ENCODE results near the gene SELL. TPM values are rescaled to one million over a fixed set of nuclear protein-coding genes. Genes with fewer than 3 reads are reported as not detected.

SELL gene
- total and polyA plus RNA-seq, 11 donors = 0.34 to 10.6 (median 1.7) TPM

- H3K36me3 ChIP-seq = no peaks in the 10 kb centered on the region
- no peak overlapping the region for H3K4me3 ChIP-seq
- intact Hi-C loops (cut with DNase I) = no loop called here
- H3K4me1 ChIP-seq = no peaks in the 10 kb centered on the region
- ATAC-seq (no peak), DNase-seq (no peak)
- H3K27me3 ChIP-seq = peaks cover 0 to 20% (median 0%) of the 10 kb centered on the region in 9 donors
- no peak for TF ChIP-seq POLR2A (IDR thresholded peaks at IDR 0.05)
- TF ChIP-seq CTCF (IDR thresholded peaks at IDR 0.05) = no peak
- no peaks in the 10 kb centered on the region for H3K9me3 ChIP-seq
- WGBS, 4 donors = 24 to 38% (median 33%) methylated on average over 2 of the region's 2 CpGs
- H3K27ac ChIP-seq = no peak overlapping the region
These were observed 29.3 kb downstream of the SELL start for GRCh38 chr1:169682071-169682470.

GRCh38 chr1:169681140-169681539 lies 30.3 kb downstream of the SELL start:
- no peaks in the 10 kb centered on the region for H3K36me3 ChIP-seq
- DNase-seq (no peak), ATAC-seq (no peak)
- no peaks in the 10 kb centered on the region for H3K9me3 ChIP-seq
- TF ChIP-seq POLR2A (IDR thresholded peaks at IDR 0.05) (no peak), CTCF (IDR thresholded peaks at IDR 0.05) (no peak)
- intact Hi-C loops (cut with DNase I) = no loop called here
- H3K27ac ChIP-seq = no peak overlapping the region
- peaks cover 0 to 20% (median 0%) of the 10 kb centered on the region in 9 donors for H3K27me3 ChIP-seq
- H3K4me1 ChIP-seq = peaks cover 0 to 7% (median 0%) of the 10 kb centered on the region in 12 donors
- no peak overlapping the region for H3K4me3 ChIP-seq
- 49 to 61% (median 55%) methylated on average over 2 of the region's 2 CpGs for WGBS, 4 donors

GRCh38 chr1:169680377-169681019 lies 30.9 kb downstream of the SELL start:
- ATAC-seq = no peak
- Histone ChIP-seq H3K36me3 (no peaks in the 10 kb centered on the region), H3K9me3 (no peaks in the 10 kb centered on the region), H3K27me3 (peaks cover 0 to 20% (median 0%) of the 10 kb centered on the region in 9 donors), H3K27ac (no peak overlapping the region), H3K4me1 (peaks cover 0 to 13% (median 0%) of the 10 kb centered on the region in 12 donors), H3K4me3 (no peak overlapping the region)
- intact Hi-C loops (cut with DNase I) = no loop called here
- 59 to 67% (median 67%) methylated on average over 6 of the region's 6 CpGs for WGBS, 4 donors
- no peak for DNase-seq
- no peak for TF ChIP-seq CTCF (IDR thresholded peaks at IDR 0.05)
- no peak for TF ChIP-seq POLR2A (IDR thresholded peaks at IDR 0.05)

- DNase-seq = no peak
- TF ChIP-seq POLR2A (IDR thresholded peaks at IDR 0.05) (no peak), CTCF (IDR thresholded peaks at IDR 0.05) (no peak)
- no peak overlapping the region for H3K4me3 ChIP-seq
- intact Hi-C loops (cut with DNase I) = no loop called here
- no peaks in the 10 kb centered on the region for H3K9me3 ChIP-seq
- ATAC-seq = no peak
- WGBS, 4 donors = 77 to 86% (median 79%) methylated on average over 3 of the region's 3 CpGs
- peaks cover 0 to 14% (median 0%) of the 10 kb centered on the region in 12 donors for H3K4me1 ChIP-seq
- H3K27me3 ChIP-seq = peaks cover 0 to 20% (median 0%) of the 10 kb centered on the region in 9 donors
- H3K27ac ChIP-seq = no peak overlapping the region
- H3K36me3 ChIP-seq = no peaks in the 10 kb centered on the region
These were observed 31.7 kb downstream of the SELL start for GRCh38 chr1:169679692-169680091.

Data from heart left ventricle (tissue), 16 donors.